Progenitor cell of endocrine pancreas (in vitro differentiated cells): ENCODE results near the gene DCC. TPM values are rescaled to one million over a fixed set of nuclear protein-coding genes. Genes with fewer than 3 reads are reported as not detected.

ENCODE experiments used
- DNase-seq: peaks from one replicate; pipeline ENCODE4 v3.0.0; 2021; ENCODE audit warnings: low spot score; ENCODE audit not compliant: unreplicated experiment
- H3K27ac Mint-ChIP-seq: 2 replicates; pipeline ENCODE4 v1.8.0; 2021; ENCODE audit warnings: mild to moderate bottlenecking, moderate library complexity, mixed read lengths
- H3K27me3 Mint-ChIP-seq: 2 replicates; pipeline ENCODE4 v1.8.0; 2021; ENCODE audit warnings: mixed read lengths
- H3K36me3 Mint-ChIP-seq: 2 replicates; pipeline ENCODE4 v1.8.0; 2022; ENCODE audit warnings: mixed read lengths; ENCODE audit not compliant: insufficient read depth
- H3K4me1 Mint-ChIP-seq: 2 replicates; pipeline ENCODE4 v1.8.0; 2021; ENCODE audit warnings: low read depth, mixed read lengths
- H3K4me3 Mint-ChIP-seq: 2 replicates; pipeline ENCODE4 v1.8.0; 2021; ENCODE audit warnings: low read depth, mild to moderate bottlenecking, moderate library complexity, mixed read lengths
- H3K9me3 Mint-ChIP-seq: 2 replicates; pipeline ENCODE4 v1.8.0; 2021; ENCODE audit warnings: low read depth, mixed read lengths
- CTCF ChIP-seq: fragments of 200-600 bp; sonication (generic); IDR thresholded peaks from one replicate; pipeline ENCODE4 v1.5.0; 2021; ENCODE audit warnings: antibody characterized with exemption, mild to moderate bottlenecking; ENCODE audit not compliant: unreplicated experiment
- total RNA-seq: library from RNA; stranded (reverse); gene quantifications from 2 replicates; pipeline ENCODE4 v1.2.1, GENCODE V29; 2021

DCC gene
- total RNA-seq, 1 donor from 2014 or later = 8.4 TPM

- H3K27ac Mint-ChIP-seq = no peak overlapping the region
- H3K4me1 Mint-ChIP-seq = no peaks in the 10 kb centered on the region
- no peaks in the 10 kb centered on the region for H3K27me3 Mint-ChIP-seq
- DNase-seq = no peak
- H3K4me3 Mint-ChIP-seq = no peak overlapping the region
- TF ChIP-seq CTCF = no peak
- no peaks in the 10 kb centered on the region for H3K9me3 Mint-ChIP-seq
- H3K36me3 Mint-ChIP-seq = no peaks in the 10 kb centered on the region
Observed at GRCh38 chr18:52920665-52921064, 580.7 kb downstream of the DCC start.

- no peaks in the 10 kb centered on the region for H3K4me1 Mint-ChIP-seq
- no peaks in the 10 kb centered on the region for H3K27me3 Mint-ChIP-seq
- H3K9me3 Mint-ChIP-seq = no peaks in the 10 kb centered on the region
- TF ChIP-seq CTCF = no peak
- DNase-seq = no peak
- H3K27ac Mint-ChIP-seq = no peak overlapping the region
- no peaks in the 10 kb centered on the region for H3K36me3 Mint-ChIP-seq
- no peak overlapping the region for H3K4me3 Mint-ChIP-seq
Observed at GRCh38 chr18:52933356-52933755, 593.4 kb downstream of the DCC start.

GRCh38 chr18:52936931-52937330 is 596.9 kb downstream of the DCC start:
- Mint-ChIP-seq H3K36me3 (no peaks in the 10 kb centered on the region), H3K27me3 (no peaks in the 10 kb centered on the region), H3K9me3 (no peaks in the 10 kb centered on the region), H3K4me1 (no peaks in the 10 kb centered on the region), H3K4me3 (no peak overlapping the region), H3K27ac (no peak overlapping the region)
- DNase-seq = no peak
- TF ChIP-seq CTCF = no peak

- H3K4me1 Mint-ChIP-seq = no peaks in the 10 kb centered on the region
- TF ChIP-seq CTCF = no peak
- no peaks in the 10 kb centered on the region for H3K27me3 Mint-ChIP-seq
- no peak overlapping the region for H3K4me3 Mint-ChIP-seq
- DNase-seq = no peak
- no peaks in the 10 kb centered on the region for H3K9me3 Mint-ChIP-seq
- no peak overlapping the region for H3K27ac Mint-ChIP-seq
- H3K36me3 Mint-ChIP-seq = no peaks in the 10 kb centered on the region
Observed at GRCh38 chr18:52937840-52938239, 597.8 kb downstream of the DCC start.

- Mint-ChIP-seq H3K27me3 (peaks cover 2% of the 10 kb centered on the region), H3K9me3 (no peaks in the 10 kb centered on the region), H3K4me1 (peaks cover 9% of the 10 kb centered on the region), H3K27ac (no peak overlapping the region), H3K36me3 (no peaks in the 10 kb centered on the region), H3K4me3 (no peak overlapping the region)
- DNase-seq = no peak
- TF ChIP-seq CTCF = no peak
Observed at GRCh38 chr18:52945552-52945951, 605.6 kb downstream of the DCC start.
